Measurements from ENCODE around the gene MAP3K15.

Gene MAP3K15

DNA sequence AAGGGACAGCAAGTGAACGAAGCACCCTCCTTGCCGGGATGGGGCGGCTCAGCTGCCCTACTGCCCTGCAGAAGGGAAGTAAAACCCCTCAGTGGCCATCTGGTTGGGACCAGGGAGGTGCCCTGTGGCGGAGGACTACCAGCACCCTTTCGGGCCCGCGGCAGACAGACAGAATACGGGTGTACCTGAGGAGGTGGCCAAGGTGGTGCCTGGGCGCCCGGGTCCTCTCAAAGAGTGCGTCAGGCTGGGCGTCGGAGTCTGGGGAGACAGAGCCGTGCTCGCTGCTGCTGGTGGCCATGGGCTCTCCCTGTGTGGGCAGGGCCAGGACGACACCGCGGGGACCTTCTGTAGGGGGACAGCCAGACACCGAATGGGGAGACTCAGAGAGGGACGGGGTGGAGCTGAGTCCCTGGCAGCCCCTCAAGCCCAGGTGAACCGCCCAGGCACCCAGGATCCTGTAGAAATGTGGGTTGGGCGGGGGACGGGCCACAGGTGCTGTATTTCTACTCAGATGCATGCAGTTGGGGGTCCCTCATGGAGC lies 141.9 kb downstream of the MAP3K15 start:
- TF ChIP-seq, protein P1, sequence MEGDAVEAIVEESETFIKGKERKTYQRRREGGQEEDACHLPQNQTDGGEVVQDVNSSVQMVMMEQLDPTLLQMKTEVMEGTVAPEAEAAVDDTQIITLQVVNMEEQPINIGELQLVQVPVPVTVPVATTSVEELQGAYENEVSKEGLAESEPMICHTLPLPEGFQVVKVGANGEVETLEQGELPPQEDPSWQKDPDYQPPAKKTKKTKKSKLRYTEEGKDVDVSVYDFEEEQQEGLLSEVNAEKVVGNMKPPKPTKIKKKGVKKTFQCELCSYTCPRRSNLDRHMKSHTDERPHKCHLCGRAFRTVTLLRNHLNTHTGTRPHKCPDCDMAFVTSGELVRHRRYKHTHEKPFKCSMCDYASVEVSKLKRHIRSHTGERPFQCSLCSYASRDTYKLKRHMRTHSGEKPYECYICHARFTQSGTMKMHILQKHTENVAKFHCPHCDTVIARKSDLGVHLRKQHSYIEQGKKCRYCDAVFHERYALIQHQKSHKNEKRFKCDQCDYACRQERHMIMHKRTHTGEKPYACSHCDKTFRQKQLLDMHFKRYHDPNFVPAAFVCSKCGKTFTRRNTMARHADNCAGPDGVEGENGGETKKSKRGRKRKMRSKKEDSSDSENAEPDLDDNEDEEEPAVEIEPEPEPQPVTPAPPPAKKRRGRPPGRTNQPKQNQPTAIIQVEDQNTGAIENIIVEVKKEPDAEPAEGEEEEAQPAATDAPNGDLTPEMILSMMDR (IDR thresholded peaks at IDR 0.05): no peak

DNA sequence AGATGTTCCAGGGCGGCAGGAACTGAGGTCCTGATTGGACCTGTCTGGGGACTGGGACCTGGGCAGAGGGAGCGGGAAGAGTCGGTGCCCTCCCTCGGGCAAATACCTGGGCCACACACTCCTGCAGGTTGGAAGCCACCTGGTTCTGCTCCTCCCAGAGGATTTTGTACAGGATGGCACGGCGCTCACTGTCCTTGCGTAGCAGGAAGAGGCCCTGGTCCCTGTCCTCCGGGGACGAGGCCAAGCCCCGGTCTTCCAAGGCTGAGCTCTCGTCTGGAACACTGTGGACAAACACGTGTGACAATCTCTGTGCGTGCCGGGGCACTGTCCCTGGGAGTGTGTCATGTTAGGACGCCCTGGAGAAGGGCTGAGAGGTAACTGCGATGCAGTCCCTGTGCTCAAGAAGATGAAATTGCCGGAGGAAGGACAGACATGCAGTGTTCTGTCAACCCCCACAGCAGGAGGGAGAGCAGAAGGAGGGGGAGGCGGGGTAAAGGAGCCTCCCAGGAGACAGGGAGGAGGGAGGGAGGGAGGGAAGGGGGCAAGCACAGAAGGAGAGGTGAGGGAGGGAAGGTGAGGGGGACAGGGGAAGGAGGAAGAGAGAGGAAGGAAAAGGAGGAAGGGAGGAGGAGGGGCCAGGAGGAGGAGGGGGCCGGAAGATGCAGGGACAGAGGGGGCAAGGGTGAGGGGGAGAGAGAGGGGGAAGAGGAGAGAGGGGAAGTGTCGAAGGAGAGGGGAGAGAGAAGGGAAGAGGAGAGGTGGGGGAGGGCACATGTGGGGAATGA lies 142.6 kb downstream of the MAP3K15 start:
- TF ChIP-seq, protein P1 (IDR thresholded peaks at IDR 0.05): no peak

DNA sequence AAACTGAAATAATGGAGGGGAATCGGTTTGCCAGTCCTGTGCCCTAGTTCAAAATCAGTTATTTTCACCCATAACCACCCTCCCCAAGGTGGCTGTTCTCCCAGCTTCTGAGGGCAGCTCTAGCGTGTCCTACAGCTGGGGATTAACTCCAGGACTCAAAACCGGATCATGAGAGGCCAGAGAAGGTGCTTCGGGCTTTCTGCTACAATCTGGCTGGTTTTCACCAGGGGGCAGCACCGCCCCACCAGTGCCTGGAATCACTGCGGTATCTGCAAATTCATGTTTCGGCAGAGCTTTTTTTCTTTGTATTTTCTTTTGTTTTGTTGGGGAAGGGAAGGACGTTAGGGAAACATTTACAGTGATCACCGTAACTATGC lies 143.2 kb downstream of the MAP3K15 start:
- TF ChIP-seq, protein P1 (IDR thresholded peaks at IDR 0.05): peak; percentile 52

DNA sequence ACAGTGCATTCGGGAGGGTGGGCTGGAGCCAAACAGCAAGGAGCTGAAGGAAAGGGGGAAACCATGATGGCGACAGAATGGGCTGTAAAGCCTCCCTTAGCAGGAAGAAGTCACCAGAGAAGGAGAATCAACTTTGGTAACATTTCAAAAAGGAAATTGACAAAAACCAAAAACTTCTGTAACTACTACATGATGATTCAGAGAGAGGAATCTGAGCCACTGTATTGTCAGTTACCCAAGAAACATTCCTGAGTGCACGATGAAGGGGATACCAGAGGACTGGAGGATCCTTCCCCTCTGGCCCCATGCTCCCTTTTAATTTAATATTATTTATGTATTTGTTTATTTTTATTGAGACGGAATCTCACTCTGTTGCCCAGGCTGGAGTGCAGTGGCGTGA lies 145.2 kb downstream of the MAP3K15 start:
- TF ChIP-seq, protein P1 (IDR thresholded peaks at IDR 0.05): no peak

DNA sequence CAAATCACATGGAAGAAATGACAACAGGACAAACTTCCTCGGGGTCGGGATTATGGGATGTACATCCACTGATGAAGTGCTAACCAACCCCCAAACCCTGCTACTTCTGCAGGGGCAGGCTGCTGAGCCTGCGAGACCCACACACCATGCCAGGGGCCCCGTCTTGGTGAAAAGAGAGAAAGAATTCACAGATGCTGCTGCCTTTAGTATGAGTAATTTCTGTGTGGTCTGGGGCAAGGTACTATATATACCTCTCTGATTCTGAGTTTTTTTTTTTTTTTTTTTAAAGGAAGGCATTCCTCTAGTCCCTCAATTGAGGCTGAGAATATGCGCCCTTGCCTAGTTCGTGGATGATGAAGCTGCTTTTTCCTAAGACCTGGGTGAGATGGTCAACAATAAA lies 146.7 kb downstream of the MAP3K15 start:
- TF ChIP-seq, protein P1 (IDR thresholded peaks at IDR 0.05): no peak

DNA sequence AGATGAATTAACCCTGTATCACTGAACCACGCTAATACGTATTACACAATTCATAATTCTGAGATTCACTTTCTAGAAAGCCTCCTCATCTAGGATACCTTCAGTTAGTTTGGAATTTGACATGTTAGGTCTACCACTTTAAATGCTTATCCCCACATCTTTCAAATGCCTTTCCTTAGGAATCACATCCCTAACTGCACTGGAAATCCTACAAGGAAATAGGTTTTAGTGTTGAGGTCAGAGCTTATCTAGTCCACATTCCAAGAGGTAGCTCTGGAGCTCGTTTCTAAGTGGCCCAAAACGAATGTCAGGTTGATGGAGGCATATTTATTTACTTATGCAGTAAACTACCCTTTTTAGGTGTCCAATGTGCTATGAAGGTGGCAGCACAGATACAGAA lies 153.6 kb downstream of the MAP3K15 start:
- TF ChIP-seq, protein P1 (IDR thresholded peaks at IDR 0.05): no peak

DNA sequence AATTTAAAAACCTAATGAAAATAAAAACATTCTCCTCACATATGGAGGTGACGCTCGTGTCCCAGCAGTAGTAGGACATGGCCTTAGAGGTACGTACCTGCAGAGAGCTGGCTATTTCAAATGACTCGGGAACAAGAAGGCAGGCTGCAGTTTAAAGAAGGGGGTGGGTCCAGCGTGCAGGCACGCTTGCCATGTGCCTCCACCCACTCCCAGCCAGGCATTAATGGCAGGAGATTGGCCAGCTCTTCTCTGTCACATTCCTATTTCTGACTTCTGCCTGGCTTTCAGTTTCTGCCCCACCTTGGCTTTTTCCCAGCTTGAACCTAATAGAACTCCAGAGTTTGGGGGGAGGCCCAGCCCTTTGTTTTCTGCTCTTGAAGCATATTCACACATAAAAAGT lies 154.4 kb downstream of the MAP3K15 start:
- TF ChIP-seq, protein P1 (IDR thresholded peaks at IDR 0.05): no peak

All from LNCAP (cell line).